HG02981 (cell line): ENCODE data around the gene PRPF31.
"Not testable (repeated sequence)": the region's sequence is repeated elsewhere in the genome, so short reads cannot be mapped to it uniquely, and the experiment has no call there.

Source experiments
- ATAC-seq: cut with Tn5 transposase; IDR thresholded peaks from one replicate; pipeline ENCODE4 v1.9.1; 2021; ENCODE audit warnings: mild to moderate bottlenecking, moderate library complexity; ENCODE audit not compliant: unreplicated experiment

Gene PRPF31

GRCh38 chr19:54115109-54116063 is at the start of gene PRPF31, which contains the start of gene TFPT:
PRPF31 (plus strand) TSS chr19:54115754; CDS start chr19:54118279, 2,525 bp downstream.
TFPT (minus strand) TSS chr19:54115657; CDS start chr19:54115269, 388 bp downstream.
- ATAC-seq, result peak; percentile 71

GRCh38 chr19:54069470-54069869 is 46.1 kb upstream of the PRPF31 start:
- no peak for ATAC-seq

- ATAC-seq, result no peak
Observed at GRCh38 chr19:54073829-54074228, 41.7 kb upstream of the PRPF31 start.

GRCh38 chr19:54074851-54075250 is 40.7 kb upstream of the PRPF31 start:
- ATAC-seq, result no peak

GRCh38 chr19:54077334-54077733 is 38.2 kb upstream of the PRPF31 start:
- ATAC-seq, result no peak

GRCh38 chr19:54081032-54081431 is 34.5 kb upstream of the PRPF31 start, which contains the start of gene TARM1:
TARM1 (minus strand) TSS chr19:54081365; CDS start chr19:54081340, 25 bp downstream.
- no peak for ATAC-seq

GRCh38 chr19:54084410-54084809 is 31.1 kb upstream of the PRPF31 start:
- no peak for ATAC-seq

GRCh38 chr19:54094426-54095000 is 21.0 kb upstream of the PRPF31 start:
- no peak for ATAC-seq

GRCh38 chr19:54095136-54095858 is 20.3 kb upstream of the PRPF31 start:
- ATAC-seq, result no peak

GRCh38 chr19:54095859-54096616 is 19.5 kb upstream of the PRPF31 start:
- ATAC-seq, result not testable (repeated sequence)

- no peak for ATAC-seq
Observed at GRCh38 chr19:54096617-54097106, 18.9 kb upstream of the PRPF31 start.

- no peak for ATAC-seq
Observed at GRCh38 chr19:54099190-54099902, 16.2 kb upstream of the PRPF31 start.

GRCh38 chr19:54099903-54100255 is 15.7 kb upstream of the PRPF31 start:
- ATAC-seq, result not testable (repeated sequence)

- no peak for ATAC-seq
Observed at GRCh38 chr19:54100561-54100960, 15.0 kb upstream of the PRPF31 start, which contains the start of gene OSCAR. OSCAR (minus strand) TSS chr19:54100803; CDS start chr19:54100792, 11 bp downstream.

- ATAC-seq, result peak; percentile 90
Observed at GRCh38 chr19:54102421-54103169, 13.0 kb upstream of the PRPF31 start, which contains the start of gene NDUFA3. NDUFA3 (plus strand) TSS chr19:54102855; CDS start chr19:54102879, 24 bp downstream.

- no peak for ATAC-seq
Observed at GRCh38 chr19:54104998-54105715, 10.4 kb upstream of the PRPF31 start.

GRCh38 chr19:54105796-54106195 is 9.8 kb upstream of the PRPF31 start:
- ATAC-seq, result no peak

- no peak for ATAC-seq
Observed at GRCh38 chr19:54106716-54107115, 8.8 kb upstream of the PRPF31 start.
